ENCODE results near the gene ATF3.

DNA sequence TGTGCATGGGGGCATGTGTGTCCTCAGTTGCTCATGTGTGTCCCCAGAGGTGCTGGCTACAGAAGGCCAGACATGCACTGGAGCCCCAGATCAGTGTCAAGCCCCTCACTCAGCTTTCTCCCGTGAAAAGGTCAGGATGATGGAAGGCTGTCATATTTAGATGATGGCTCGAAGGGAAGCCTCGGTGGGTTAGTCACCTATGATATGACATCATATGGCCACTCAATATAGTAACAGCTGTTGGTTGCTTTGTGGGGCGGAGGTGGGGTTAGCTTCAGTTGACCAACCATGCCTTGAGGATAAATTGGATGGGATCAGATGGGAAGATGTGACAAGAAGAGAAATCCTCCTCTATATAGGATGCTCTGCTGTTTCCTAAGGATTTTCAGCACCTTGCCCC is 43.5 kb upstream of the ATF3 start:
- TF ChIP-seq POLR2A (IDR thresholded peaks at IDR 0.05; ENCODE audit: low read depth, low read length): no peak
- TF ChIP-seq BHLHE40 (IDR thresholded peaks at IDR 0.05; ENCODE audit: low read depth, low read length): no peak
- TF ChIP-seq, protein P1, sequence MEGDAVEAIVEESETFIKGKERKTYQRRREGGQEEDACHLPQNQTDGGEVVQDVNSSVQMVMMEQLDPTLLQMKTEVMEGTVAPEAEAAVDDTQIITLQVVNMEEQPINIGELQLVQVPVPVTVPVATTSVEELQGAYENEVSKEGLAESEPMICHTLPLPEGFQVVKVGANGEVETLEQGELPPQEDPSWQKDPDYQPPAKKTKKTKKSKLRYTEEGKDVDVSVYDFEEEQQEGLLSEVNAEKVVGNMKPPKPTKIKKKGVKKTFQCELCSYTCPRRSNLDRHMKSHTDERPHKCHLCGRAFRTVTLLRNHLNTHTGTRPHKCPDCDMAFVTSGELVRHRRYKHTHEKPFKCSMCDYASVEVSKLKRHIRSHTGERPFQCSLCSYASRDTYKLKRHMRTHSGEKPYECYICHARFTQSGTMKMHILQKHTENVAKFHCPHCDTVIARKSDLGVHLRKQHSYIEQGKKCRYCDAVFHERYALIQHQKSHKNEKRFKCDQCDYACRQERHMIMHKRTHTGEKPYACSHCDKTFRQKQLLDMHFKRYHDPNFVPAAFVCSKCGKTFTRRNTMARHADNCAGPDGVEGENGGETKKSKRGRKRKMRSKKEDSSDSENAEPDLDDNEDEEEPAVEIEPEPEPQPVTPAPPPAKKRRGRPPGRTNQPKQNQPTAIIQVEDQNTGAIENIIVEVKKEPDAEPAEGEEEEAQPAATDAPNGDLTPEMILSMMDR (conservative IDR thresholded peaks at IDR 0.05; ENCODE audit: low read depth, low read length): no peak
- TF ChIP-seq, protein P2, sequence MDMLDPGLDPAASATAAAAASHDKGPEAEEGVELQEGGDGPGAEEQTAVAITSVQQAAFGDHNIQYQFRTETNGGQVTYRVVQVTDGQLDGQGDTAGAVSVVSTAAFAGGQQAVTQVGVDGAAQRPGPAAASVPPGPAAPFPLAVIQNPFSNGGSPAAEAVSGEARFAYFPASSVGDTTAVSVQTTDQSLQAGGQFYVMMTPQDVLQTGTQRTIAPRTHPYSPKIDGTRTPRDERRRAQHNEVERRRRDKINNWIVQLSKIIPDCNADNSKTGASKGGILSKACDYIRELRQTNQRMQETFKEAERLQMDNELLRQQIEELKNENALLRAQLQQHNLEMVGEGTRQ (IDR thresholded peaks at IDR 0.05; ENCODE audit: low read depth, low read length): no peak
- TF ChIP-seq, protein P3, sequence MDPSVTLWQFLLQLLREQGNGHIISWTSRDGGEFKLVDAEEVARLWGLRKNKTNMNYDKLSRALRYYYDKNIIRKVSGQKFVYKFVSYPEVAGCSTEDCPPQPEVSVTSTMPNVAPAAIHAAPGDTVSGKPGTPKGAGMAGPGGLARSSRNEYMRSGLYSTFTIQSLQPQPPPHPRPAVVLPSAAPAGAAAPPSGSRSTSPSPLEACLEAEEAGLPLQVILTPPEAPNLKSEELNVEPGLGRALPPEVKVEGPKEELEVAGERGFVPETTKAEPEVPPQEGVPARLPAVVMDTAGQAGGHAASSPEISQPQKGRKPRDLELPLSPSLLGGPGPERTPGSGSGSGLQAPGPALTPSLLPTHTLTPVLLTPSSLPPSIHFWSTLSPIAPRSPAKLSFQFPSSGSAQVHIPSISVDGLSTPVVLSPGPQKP (IDR thresholded peaks at IDR 0.05; ENCODE audit: borderline replicate concordance, low read depth, low read length): no peak
- TF ChIP-seq MAZ (IDR thresholded peaks at IDR 0.05; ENCODE audit: borderline replicate concordance, low read depth, low read length): no peak
- no peak for TF ChIP-seq CHD1 (IDR thresholded peaks at IDR 0.05; ENCODE audit: low read depth, low read length)
- no peak for TF ChIP-seq RAD21 (IDR thresholded peaks at IDR 0.05; ENCODE audit: low read length)
- no peak for TF ChIP-seq RCOR1 (IDR thresholded peaks at IDR 0.05; ENCODE audit: insufficient replicate concordance, low read length)
- TF ChIP-seq RFX5 (IDR thresholded peaks at IDR 0.05; ENCODE audit: low read depth, low read length): no peak
- TF ChIP-seq CEBPB (IDR thresholded peaks at IDR 0.05; ENCODE audit: low read depth, low read length): no peak
- TF ChIP-seq MXI1 (IDR thresholded peaks at IDR 0.05; ENCODE audit: borderline replicate concordance, low read depth, low read length): no peak
